ENCODE measurements around the gene PDE11A. TPM values are rescaled to one million over a fixed set of nuclear protein-coding genes. Genes with fewer than 3 reads are reported as not detected.

PDE11A gene
- polyA plus RNA-seq, 2 of the 4 experiments (the other 2 are of a cell fraction), result 3.6 to 5.6 TPM

- no peak for DNase-seq (ENCODE audit: low read depth in 1 of 2, low spot score in 1 of 2)
- Histone ChIP-seq H3K4me1 (no peaks in the 10 kb centered on the region), H3K4me2 (no peak overlapping the region), H3K9me3 (no peaks in the 10 kb centered on the region), H3K4me3 (no peak overlapping the region), H3K27ac (no peak overlapping the region)
- no peak for FAIRE-seq
- POLR2A ChIA-PET, result no interaction called here
- WGBS (ENCODE audit: missing lambda C conversion rate), result 16% methylated on average over 2 of the region's 2 CpGs
- ATAC-seq, result no peak
- TF ChIP-seq HDAC2 (IDR thresholded peaks at IDR 0.05), result no peak
- TF ChIP-seq EHF (CRISPR knock-in tag; IDR thresholded peaks at IDR 0.05), result no peak
- no peak for TF ChIP-seq TP53 (CRISPR knock-in tag; IDR thresholded peaks at IDR 0.05)
- TF ChIP-seq BCL3 (IDR thresholded peaks at IDR 0.05), result no peak
- TF ChIP-seq EHMT2 (IDR thresholded peaks at IDR 0.05; ENCODE audit: low read depth), result no peak
- no peak for TF ChIP-seq CBX8 (IDR thresholded peaks at IDR 0.05)
- TF ChIP-seq POLR2AphosphoS2 (conservative IDR thresholded peaks at IDR 0.05; ENCODE audit: low read length), result no peak
- no peak for TF ChIP-seq PHF8 (IDR thresholded peaks at IDR 0.05; ENCODE audit: borderline replicate concordance, low read depth)
- no peak for TF ChIP-seq RARB (CRISPR knock-in tag; IDR thresholded peaks at IDR 0.05)
- no peak for TF ChIP-seq CHD4 (IDR thresholded peaks at IDR 0.05; ENCODE audit: borderline replicate concordance)
- TF ChIP-seq FOSB (CRISPR knock-in tag; IDR thresholded peaks at IDR 0.05), result no peak
- no peak for TF ChIP-seq NR3C1 (IDR thresholded peaks at IDR 0.05)
- TF ChIP-seq ZC3H11A (IDR thresholded peaks at IDR 0.05), result no peak
- TF ChIP-seq RNF2 (IDR thresholded peaks at IDR 0.05; ENCODE audit: borderline replicate concordance, low read depth), result no peak
- TF ChIP-seq RFX5 (IDR thresholded peaks at IDR 0.05), result no peak
- no peak for TF ChIP-seq HEYL (CRISPR knock-in tag; IDR thresholded peaks at IDR 0.05)
- no peak for TF ChIP-seq BHLHE40 (IDR thresholded peaks at IDR 0.05; ENCODE audit: low read depth, low read length)
- CTCF ChIA-PET, result no interaction called here
Measured at GRCh38 chr2:177888581-177888980, 184.0 kb downstream of the PDE11A start.

- Histone ChIP-seq H3K4me1 (no peaks in the 10 kb centered on the region), H3K4me3 (no peak overlapping the region), H3K4me2 (no peak overlapping the region), H3K27ac (no peak overlapping the region), H3K9me3 (no peaks in the 10 kb centered on the region)
- WGBS (ENCODE audit: missing lambda C conversion rate), result 63% methylated on average over 3 of the region's 3 CpGs
- TF ChIP-seq BCL3 (IDR thresholded peaks at IDR 0.05), result no peak
- TF ChIP-seq RFX5 (IDR thresholded peaks at IDR 0.05), result no peak
- no peak for TF ChIP-seq USF2 (IDR thresholded peaks at IDR 0.05)
- no peak for TF ChIP-seq HOXA7 (CRISPR knock-in tag; IDR thresholded peaks at IDR 0.05)
- TF ChIP-seq CHD4 (IDR thresholded peaks at IDR 0.05; ENCODE audit: borderline replicate concordance), result no peak
- TF ChIP-seq NR3C1 (IDR thresholded peaks at IDR 0.05), result no peak
- no peak for TF ChIP-seq CEBPB (IDR thresholded peaks at IDR 0.05)
- TF ChIP-seq HMGXB4 (CRISPR knock-in tag; IDR thresholded peaks at IDR 0.05; ENCODE audit: borderline replicate concordance), result no peak
- no peak for TF ChIP-seq ATOH8 (CRISPR knock-in tag; IDR thresholded peaks at IDR 0.05; ENCODE audit: low read depth)
- no peak for TF ChIP-seq KDM5A (IDR thresholded peaks at IDR 0.05)
- TF ChIP-seq ZC3H11A (IDR thresholded peaks at IDR 0.05), result no peak
- TF ChIP-seq MYC (IDR thresholded peaks at IDR 0.05; ENCODE audit: borderline replicate concordance, low read length), result no peak
- no peak for TF ChIP-seq ELK1 (IDR thresholded peaks at IDR 0.05; ENCODE audit: low read depth, low read length)
- POLR2A ChIA-PET, result no interaction called here
- FAIRE-seq, result no peak
- no peak for ATAC-seq
- CTCF ChIA-PET, result interaction anchor here (1.0 kb wide), 1 partner anchor 19 kb away, joined by 4 read pairs; no protein-coding TSS in a partner anchor
- no peak for DNase-seq (ENCODE audit: low read depth in 1 of 2, low spot score in 1 of 2)
Measured at GRCh38 chr2:177887722-177888121, 184.9 kb downstream of the PDE11A start.

Data from A549 (cell line).